Measurements from ENCODE around the gene IPCEF1. TPM values are rescaled to one million over a fixed set of nuclear protein-coding genes. Genes with fewer than 3 reads are reported as not detected.

The IPCEF1 gene
- total RNA-seq, 1 experiment from 2014 or later = 0.28 TPM

GRCh38 chr6:154316131-154316530, 40.5 kb downstream of the IPCEF1 start:
- Histone ChIP-seq H3K27ac (ENCODE audit: low read length) (no peak overlapping the region), H3K27me3 (ENCODE audit: control insufficient read depth, insufficient read depth, low read length) (no peaks in the 10 kb centered on the region), H3K4me3 (ENCODE audit: low read depth in 2 of 2, low read length in 2 of 2) (no peak overlapping the region), H3K4me1 (ENCODE audit: control insufficient read depth, insufficient read depth, low read length) (no peaks in the 10 kb centered on the region), H3K36me3 (ENCODE audit: control insufficient read depth, insufficient read depth, low read length) (no peaks in the 10 kb centered on the region), H3K9me3 (ENCODE audit: control insufficient read depth, insufficient read depth, low read depth, low read length) (no peaks in the 10 kb centered on the region)
- no TSS peak for BruUV-seq (replicated peaks)
- ATAC-seq = no peak
- TF ChIP-seq REST (IDR thresholded peaks at IDR 0.05; ENCODE audit: insufficient read depth in 1 of 2, low read depth in 2 of 2, low read length in 1 of 2) (no peak), POLR2AphosphoS5 (IDR thresholded peaks at IDR 0.05; ENCODE audit: low read depth, low read length) (no peak), CTCF (IDR thresholded peaks at IDR 0.05) (no peak), TCF7L2 (IDR thresholded peaks at IDR 0.05; ENCODE audit: low read depth, low read length) (no peak), SIN3A (IDR thresholded peaks at IDR 0.05; ENCODE audit: borderline replicate concordance, insufficient read depth, low read depth, low read length) (no peak)
- ChIA-PET POLR2A (no interaction called here), CTCF (no interaction called here)
- in situ Hi-C loops (cut with HindIII; ENCODE audit: low pct_unique_long_range_greater_than_20kb, low sequenced_read_pairs) (no loop called here), intact Hi-C loops (cut with micrococcal nuclease; ENCODE audit: unreplicated experiment) (no loop called here)
- DNase-seq (ENCODE audit: low read depth, low spot score) = no peak

- H3K4me1 ChIP-seq (ENCODE audit: control insufficient read depth, insufficient read depth, low read length) = no peaks in the 10 kb centered on the region
- DNase-seq (ENCODE audit: low read depth, low spot score) = no peak
- no peaks in the 10 kb centered on the region for H3K36me3 ChIP-seq (ENCODE audit: control insufficient read depth, insufficient read depth, low read length)
- TF ChIP-seq POLR2AphosphoS5 (IDR thresholded peaks at IDR 0.05; ENCODE audit: low read depth, low read length) (no peak), SIN3A (IDR thresholded peaks at IDR 0.05; ENCODE audit: borderline replicate concordance, insufficient read depth, low read depth, low read length) (no peak), CTCF (IDR thresholded peaks at IDR 0.05) (no peak), REST (IDR thresholded peaks at IDR 0.05; ENCODE audit: insufficient read depth in 1 of 2, low read depth in 2 of 2, low read length in 1 of 2) (no peak), TCF7L2 (IDR thresholded peaks at IDR 0.05; ENCODE audit: low read depth, low read length) (no peak)
- no peaks in the 10 kb centered on the region for H3K9me3 ChIP-seq (ENCODE audit: control insufficient read depth, insufficient read depth, low read depth, low read length)
- no peaks in the 10 kb centered on the region for H3K27me3 ChIP-seq (ENCODE audit: control insufficient read depth, insufficient read depth, low read length)
- no peak overlapping the region for H3K4me3 ChIP-seq (ENCODE audit: low read depth in 2 of 2, low read length in 2 of 2)
- in situ Hi-C loops (cut with HindIII; ENCODE audit: low pct_unique_long_range_greater_than_20kb, low sequenced_read_pairs) = no loop called here
- intact Hi-C loops (cut with micrococcal nuclease; ENCODE audit: unreplicated experiment) = no loop called here
- ChIA-PET POLR2A (no interaction called here), CTCF (no interaction called here)
- no peak overlapping the region for H3K27ac ChIP-seq (ENCODE audit: low read length)
- BruUV-seq (replicated peaks) = no TSS peak
- ATAC-seq = no peak
Measured at GRCh38 chr6:154314084-154314483, 42.5 kb downstream of the IPCEF1 start.
